GM21576 (cell line): ENCODE data around the gene SPG21.

Experiments used
- ATAC-seq: cut with Tn5 transposase; IDR thresholded peaks from one replicate; pipeline ENCODE4 v1.9.1; 2021; ENCODE audit warnings: mild to moderate bottlenecking, moderate library complexity; ENCODE audit not compliant: unreplicated experiment

Gene SPG21

DNA sequence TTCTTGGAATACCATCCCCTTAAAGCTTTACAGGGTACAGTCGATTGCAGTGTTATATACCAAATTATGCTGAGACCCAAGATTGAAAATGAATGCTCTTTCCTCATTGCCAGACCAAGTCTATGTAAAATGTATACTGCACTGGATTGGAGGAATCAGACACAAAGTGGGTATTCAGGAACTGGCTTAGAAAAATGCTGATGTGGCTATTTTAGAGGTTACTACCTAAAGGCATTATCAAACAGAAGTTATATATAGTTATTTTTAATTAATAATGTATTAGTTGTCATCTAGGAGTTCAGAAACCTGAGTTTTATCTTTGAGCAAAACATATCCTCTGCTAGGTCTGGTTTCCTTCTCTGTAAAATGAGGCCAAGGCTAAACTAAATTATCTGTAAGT is 3.6 kb upstream of the SPG21 start:
- no peak for ATAC-seq

DNA sequence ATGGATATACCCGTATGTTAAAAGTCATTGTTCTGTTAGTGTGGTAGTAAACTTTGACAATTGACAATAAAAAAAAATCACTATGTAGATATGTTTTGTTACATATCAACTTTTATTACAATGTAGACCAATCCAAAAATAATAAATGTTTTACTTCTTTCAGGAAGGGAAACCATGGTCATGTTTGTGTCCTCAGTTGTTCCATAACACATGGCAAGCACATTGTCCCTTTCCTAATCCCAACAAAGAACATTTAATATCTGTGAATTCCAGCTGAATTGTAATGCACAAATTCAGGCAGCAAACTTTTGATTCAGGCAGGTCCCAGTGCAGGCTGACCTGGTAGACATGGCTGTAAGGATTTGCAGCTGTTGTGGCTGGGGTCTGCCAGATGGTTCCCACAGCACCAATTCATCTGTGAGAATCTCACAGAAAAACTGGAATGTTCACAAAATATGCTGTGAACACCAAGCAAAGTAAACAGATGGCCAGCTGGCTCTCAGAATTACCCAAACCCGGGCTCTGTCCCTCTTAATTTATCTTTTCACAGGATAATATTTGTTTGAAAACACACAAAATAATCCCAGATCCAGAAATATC is 1.9 kb upstream of the SPG21 start:
- ATAC-seq = no peak

DNA sequence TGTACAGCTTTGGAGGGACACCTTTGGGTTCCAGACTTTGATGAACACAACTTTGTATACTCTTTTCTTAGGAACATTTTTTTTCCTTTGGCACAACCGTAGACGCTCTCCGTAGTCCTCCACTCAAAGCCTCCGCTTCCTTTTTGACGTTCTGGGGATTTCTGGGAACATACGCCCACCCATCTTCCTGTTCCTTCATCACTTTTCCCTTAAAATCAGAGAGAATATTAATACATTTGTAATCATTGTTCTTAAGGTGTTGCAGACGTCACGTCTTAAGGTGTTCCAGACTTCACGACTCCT is 405 bp upstream of the SPG21 start:
- ATAC-seq = no peak

DNA sequence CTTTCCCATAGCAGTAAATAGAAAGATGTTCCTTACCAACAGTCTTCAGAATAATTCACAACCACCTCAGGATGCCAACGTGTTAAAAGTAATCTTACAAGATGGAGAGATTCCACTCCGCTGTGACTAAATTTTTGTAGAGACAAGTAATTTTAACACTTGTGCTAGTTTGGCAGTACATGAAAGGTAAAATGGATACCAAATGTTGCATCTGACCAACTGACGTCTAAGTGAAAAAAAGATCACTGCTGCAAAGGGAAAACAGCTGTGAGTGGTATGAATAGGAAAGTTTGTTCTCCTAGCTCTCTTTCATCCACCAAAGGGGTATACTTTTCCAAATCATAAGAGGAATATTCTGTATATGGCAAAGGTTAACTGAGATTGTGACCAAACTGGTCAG is 2.6 kb downstream of the SPG21 start:
- no peak for ATAC-seq

DNA sequence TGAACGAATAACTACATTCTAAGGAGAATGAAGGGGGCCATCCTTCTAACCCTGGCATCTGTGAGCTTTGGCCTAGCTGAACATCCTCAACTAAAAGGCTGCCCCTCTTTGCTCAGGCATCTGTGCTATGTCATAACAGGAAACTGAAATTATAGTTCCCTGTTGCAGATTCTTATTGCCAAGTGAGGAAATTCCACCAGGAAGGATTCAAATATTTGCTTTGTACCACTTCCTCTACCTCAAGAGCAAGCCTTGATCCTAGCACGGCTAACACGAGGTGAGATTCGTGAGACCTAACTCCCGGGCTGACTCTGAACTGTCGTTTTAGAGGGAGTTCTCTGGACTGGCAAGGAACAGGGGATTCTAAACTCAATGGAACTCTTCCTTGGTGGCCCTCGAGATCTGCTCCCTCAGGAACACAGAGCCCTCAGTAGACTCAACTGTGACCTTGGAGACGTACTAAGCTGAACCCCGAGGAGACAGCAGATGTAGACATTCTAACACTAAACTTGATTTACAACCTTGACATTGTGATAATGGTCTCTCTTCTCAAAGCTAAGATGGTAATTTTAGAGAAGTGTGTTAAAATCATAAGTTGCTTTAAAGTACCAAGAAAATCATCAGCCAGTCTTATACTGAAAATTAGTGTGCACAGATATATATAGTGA is 4.2 kb downstream of the SPG21 start:
- no peak for ATAC-seq

DNA sequence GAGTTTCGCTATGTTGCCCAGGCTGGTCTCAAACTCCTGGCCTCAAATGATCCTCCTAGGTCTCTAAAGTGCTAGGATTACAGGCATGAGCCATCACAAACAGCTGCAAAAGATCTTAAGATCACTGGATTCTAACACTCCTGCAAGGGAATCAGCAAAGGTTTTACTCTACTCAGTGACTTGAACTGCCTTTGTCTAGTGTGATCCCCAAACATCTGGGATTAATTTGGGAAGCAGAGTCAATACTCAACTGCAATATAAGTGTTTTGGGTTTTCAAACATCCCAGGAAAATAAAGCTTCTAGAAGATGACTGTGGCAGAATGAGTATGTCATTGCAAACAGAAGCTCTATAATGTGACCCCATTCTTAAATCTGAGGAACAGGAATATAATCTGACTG is 7.2 kb downstream of the SPG21 start:
- no peak for ATAC-seq

DNA sequence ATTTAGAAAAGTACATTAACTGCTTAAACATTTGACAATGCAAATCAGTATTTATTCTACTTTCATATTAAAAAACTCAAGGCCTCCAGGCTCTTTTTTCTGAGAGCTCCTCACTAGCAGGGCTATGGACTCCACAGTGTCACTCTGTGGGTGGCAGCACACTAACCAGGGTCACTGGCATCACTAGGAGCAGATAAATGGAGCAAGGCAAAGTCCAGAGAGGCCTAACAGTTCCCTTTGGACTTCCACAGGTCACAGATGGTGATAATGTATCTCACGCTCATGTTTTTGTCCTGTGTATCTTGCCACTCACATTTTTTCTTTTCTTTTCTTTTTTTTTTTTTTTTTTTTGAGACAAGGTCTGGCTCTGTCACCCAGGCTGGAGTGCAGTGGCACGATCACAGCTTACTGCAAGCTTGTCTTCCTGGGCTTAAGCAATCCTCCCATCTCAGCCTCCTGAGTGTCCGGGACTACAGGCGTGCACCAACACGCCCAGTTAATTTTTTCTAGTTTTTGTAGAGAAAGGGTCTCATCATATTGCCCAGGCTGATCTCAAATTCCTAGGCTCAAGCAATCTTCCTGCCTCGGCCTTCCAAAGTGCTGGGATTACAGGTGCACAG is 7.8 kb downstream of the SPG21 start:
- no peak for ATAC-seq

DNA sequence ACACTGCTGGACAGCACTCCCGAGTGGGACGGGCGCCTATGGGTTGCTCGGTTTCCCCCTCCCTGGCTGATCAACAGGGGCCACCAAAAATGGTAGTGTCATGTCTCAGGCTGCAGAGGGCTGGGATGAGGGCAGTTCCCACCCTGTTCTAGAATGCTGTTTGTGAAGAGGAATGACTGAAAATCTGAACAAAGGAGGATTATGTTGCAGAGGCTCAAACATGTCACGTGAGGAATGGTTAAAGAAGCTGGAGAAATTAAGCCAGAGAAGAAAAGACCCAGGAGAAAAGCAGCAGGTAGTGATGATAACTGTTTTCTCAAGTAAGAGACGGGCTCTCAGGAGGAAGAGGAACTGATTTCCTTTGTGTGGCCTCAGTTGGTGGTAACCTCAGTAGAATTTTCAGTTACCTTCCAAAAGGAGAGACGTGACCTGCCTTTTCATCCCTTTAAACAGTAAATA is 10.4 kb downstream of the SPG21 start:
- no peak for ATAC-seq

DNA sequence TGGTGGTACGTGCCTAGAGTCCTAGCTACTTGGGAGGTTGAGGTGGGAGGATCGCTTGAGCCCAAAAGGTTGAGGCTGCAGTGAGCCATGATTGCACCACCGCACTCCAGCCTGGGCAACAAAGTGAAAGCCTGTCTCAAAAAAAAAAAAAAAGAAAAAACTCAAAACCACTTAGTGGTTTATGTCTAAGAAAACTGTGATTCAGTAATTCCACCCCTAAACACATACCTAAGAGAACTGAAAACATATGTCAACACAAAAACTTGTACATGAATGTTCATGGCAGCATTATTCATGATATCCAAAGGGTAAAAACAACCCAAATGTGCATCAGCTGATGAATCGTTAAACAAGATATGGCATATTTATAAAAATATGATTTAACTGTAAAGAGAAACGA is 14.3 kb downstream of the SPG21 start:
- no peak for ATAC-seq

DNA sequence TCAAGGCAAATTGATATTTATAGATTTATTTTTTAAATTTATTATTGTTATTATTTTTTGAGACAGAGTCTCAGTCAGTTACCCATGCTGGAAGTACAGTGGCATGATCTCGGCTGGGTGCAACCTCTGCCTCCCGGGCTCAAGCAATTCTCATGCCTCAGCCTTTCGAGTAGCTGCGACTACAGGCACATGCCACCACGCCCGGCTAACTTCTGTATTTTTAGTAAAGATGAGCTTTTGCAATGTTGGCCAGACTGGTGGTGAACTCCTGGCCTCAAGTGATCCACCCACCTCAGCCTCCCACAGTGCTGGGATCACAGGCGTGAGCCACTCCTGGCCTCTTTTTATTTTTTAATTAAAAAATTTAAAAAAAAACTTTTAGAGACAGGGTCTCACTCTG is 19.0 kb downstream of the SPG21 start:
- ATAC-seq = no peak

DNA sequence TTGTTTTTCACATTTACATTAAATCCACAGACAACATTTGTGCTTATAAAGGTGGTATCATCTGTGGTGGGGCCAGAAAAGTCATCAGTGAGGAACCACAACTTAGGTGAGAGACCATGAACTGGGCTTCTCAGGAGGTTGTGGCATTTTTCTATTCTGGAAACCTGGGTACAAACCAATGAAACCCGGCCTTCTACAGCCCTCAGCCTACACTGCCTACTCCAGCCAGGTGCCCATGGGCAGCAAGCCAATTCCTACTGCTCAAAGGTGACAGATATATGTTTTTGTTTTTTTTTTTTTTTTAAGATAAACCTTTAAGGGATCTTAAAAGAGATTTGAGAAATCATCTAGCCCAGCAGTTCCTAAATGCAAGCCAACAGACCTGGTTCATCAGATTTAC is 20.3 kb downstream of the SPG21 start:
- no peak for ATAC-seq

DNA sequence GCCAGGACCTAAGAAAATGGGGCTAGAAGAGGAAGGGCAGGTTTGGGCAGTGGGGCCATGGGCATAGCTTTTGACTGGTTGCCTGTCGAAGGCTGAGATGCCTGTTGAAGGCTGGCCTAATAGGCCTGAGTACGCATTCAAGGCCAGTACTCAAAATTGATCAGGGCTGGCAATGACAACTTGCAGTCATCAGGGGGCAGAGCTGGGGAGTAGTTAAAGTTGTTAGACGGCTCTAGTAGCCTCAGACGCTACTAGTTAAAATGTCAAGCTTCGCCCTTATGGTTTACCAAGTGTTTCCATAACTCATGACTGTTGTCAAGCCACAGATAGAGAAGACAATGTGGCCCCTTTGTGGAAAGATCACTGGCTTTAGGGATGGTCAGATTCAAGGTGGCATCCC is 28.7 kb downstream of the SPG21 start:
- ATAC-seq = no peak

DNA sequence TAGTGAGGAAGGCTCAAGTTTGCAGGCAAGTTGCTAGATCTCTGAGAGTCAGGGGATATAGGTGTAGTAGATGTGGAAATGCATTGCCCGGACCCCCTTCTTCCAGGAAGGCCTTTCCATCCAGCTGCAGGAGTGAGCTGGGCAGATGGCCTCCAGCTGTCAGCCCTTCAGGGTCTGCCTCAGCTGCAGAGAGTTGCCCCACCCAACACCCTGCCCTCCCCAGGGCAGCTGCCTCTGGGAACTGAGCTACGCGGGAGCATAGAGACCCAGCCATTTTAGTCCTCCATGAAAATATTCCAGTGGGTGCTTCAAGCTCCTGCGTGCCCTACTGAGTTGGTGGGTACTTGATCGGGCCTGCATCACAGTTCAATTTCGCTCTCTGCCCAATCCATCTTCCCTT is 29.6 kb downstream of the SPG21 start:
- ATAC-seq = no peak

DNA sequence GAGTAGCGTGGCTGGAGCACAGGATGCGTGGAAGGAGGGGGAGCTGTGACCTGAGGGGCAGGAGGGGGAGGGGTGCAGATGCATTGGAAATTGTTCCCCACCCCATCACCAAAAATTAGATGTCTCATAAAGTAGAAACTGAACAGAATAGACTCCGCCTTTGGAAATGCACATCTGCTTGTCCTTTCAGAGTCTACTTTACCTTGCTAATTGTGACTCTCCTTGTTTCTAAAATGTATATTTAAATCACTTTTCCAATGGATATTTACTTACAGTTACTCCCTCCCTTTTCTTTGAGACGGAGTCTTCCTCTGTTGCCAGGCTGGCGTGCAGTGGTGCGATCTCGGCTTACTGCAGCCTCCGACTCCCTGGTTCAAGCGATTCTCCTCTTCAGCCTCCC is 30.6 kb downstream of the SPG21 start:
- no peak for ATAC-seq

DNA sequence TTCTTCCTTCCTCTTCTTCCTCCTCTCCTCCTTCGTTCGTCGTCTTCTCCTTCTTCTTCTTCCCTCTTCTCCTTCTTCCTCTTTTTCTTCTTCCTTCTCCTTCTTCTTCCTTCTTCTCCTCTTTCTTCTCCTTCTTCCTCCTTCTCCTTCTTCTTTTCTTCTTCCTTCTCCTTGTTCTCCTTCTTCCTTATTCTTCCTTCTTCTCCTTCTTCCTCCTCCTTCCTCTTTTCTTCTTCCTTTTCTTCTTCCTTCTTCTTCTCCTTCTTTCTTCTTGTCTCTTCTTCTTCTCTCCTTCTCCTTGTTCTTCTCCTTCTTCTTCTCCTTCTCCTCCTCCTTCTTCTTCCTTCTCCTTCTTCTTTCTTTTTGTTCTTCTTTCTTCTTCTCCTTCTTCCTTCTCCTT is 35.3 kb downstream of the SPG21 start:
- no peak for ATAC-seq

DNA sequence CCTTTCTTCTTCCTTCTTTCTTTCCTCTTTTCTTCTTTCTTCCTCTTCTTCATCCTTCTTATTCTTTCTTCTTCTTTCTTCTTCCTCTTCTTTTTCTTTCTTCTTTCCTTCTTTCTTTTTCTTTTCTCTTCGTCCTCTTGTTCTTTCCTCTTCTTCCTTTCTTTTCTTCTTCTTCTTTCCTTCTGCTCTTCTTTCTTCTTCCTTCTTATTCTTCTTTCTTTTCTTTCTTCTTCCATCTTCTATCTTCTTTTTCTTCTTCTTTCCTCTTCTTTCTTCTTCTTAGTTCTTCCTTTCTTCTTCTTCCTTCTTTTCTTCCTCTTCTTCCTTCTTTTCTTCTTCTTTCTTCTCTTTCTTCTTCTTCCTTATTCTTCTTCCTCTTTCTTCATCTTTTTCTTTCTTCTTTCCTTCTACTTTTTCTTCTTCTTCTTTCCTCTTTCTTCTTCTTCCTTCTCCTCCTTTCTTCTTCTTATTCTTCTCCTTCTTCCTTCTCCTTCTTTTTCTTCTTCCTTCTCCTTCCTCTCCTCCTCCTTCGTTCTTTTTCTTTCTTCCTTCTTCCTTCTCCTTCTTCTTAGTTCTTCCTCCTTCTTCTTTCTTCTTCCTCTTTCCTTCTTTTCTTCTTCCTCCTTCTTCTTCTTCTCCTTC is 37.8 kb downstream of the SPG21 start:
- ATAC-seq = no peak

DNA sequence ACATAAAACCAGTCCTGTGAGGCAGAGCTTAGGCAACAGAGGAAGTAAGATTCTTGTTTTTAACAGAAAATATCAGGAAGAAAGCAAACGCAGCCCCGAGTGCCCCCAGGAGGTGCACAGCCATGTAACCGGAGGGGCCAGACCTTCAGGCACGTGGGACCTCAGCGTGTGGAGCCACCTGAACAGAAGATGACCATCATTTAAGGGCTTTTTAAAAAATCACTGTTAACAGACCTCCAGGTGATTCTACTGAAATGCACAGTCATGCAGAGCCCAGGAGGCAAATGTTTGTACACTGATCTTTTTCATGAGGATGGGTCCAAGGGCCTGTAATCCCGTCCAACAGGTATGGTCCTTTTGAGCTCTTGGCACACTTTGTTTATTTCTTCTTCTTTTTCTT is 38.8 kb downstream of the SPG21 start:
- ATAC-seq = no peak

DNA sequence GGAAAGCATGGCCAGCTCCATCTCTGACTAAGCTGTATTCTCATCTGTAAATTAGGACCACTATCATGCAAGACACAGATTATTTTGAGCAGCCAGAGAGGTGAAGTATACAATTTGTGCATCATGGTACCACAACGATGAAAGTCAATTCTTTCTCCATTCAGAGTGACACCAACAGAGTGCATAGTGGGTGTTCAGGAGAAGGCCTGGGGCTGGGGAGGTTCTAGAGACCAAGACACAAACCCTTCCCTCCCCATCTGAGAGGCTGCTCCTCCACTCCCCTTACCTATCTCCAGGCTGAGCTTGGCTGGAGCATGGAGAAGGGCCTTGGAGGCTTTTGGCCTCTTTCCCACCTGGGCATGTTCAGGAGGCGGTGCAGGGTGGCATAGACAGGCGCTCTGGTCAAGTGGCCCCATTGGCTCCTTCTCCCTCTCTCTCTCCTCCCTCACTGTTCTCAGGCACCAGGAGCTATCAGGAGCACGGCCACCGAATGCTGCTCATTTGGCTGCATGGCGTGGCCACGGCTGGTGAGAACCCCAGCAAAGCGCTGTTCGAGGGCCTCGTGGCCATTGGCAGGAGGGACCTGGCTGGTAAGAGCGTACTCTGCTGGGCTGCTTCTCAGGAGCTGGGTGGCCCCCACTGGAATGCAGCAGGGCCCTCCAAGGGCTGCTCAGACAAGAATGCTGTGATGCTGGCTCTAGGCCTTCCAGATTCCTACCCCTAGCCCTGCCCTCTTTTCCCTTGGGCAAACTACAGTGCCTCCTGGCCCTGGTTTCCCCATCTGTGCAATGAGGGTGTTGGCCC is 40.1 kb downstream of the SPG21 start:
- ATAC-seq = no peak

DNA sequence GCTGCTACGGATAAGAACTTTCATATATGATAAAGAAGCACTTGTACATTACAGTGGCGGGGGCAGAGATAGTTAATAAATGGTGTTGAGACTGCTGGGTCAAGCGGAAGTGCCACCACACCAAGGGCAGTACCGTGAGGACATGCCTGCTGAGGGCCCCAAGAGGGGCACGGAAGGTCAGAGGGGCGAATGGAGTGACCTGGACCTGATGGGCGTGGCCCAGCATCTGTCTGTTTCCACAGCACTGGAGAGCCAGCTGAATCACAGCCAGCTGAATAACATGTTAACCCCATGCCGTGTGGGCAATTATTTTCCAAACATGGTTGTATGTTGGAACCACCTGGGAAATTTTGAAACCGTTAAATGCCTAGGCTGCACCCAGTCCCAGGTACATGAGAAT is 40.8 kb downstream of the SPG21 start:
- no peak for ATAC-seq

DNA sequence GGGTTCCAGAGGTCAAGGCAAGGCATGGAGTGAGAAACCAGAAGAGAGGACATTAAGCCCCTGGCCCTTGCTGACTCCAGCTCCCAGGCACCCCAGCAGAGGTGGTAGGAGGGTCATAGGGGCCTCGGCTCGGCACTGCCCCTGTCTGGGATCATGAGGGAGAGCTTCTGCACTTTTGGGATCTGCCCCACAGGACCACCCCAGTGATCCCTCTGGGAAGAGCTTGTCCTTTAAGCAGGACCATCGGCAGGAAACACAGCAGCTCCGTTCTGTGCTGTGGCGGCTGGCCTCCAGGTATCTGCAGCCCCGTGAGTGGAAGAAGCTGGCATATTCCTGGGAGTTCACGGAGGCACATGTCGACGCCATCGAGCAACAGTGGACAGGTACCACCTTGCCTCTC is 42.5 kb downstream of the SPG21 start:
- ATAC-seq = no peak

DNA sequence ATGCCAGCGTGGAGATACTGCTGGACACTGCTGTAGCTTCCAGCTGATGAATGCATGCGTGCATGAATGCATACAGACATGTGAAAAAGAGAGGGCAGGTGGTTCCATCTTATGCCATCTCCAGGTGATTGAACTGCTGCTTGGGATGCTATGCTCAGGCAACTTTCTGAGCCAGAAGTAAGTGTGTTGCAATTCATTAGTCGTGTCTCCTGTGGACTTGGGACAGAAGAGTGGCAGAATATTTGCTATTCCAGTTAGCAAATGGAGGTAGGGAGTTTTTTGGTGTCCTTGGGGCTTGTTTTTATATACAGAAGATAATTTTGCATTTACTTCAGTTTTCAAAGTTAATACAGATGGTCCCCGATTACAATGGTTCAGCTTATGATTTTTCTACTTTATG is 44.8 kb downstream of the SPG21 start:
- ATAC-seq = no peak
